Activated CD4-positive, alpha-beta T cell treated with anti-CD3 and anti-CD28 coated beads, Interleukin-2, amount 10 ng/mL, durations not matched to agents 7 days and 5 days (primary cell): ENCODE data around the gene MACF1. TPM values are rescaled to one million over a fixed set of nuclear protein-coding genes. Genes with fewer than 3 reads are reported as not detected.

Source experiments
- CTCF ChIA-PET: fragments of 350-600 bp; sonication (Branson Sonifier 250); formaldehyde crosslinking; loops from one replicate; lab custom pipeline; 2021; ENCODE audit warnings: antibody characterized with exemption; lab: Charles Lee
- POLR2A ChIA-PET: fragments of 350-600 bp; sonication (Branson Sonifier 250); formaldehyde crosslinking; loops from one replicate; lab custom pipeline; 2021; ENCODE audit warnings: antibody characterized with exemption; lab: Charles Lee
- DNase-seq: peaks from one replicate; pipeline ENCODE4 v3.0.0-alpha.2; 2020
- H3K27ac Mint-ChIP-seq: one replicate; pipeline ENCODE4 v1.8.0; 2021; ENCODE audit warnings: mild to moderate bottlenecking, moderate library complexity, mixed read lengths
- H3K27me3 Mint-ChIP-seq: one replicate; pipeline ENCODE4 v1.8.0; 2021; ENCODE audit warnings: mixed read lengths
- H3K36me3 Mint-ChIP-seq: one replicate; pipeline ENCODE4 v1.8.0; 2021; ENCODE audit warnings: low read depth, mixed read lengths
- H3K4me1 Mint-ChIP-seq: one replicate; pipeline ENCODE4 v1.8.0; 2021; ENCODE audit warnings: mixed read lengths
- H3K4me3 Mint-ChIP-seq: one replicate; pipeline ENCODE4 v1.8.0; 2021; ENCODE audit warnings: mild to moderate bottlenecking, moderate library complexity, mixed read lengths
- H3K9me3 Mint-ChIP-seq: one replicate; pipeline ENCODE4 v1.8.0; 2021; ENCODE audit warnings: mixed read lengths
- total RNA-seq, 2 experiments: library from RNA; stranded (reverse); gene quantifications; one replicate each; pipeline ENCODE4 v1.2.3, GENCODE V29; 2021

MACF1 gene
- total RNA-seq, 2 experiments from 2014 or later = 375 to 395 TPM

DNA sequence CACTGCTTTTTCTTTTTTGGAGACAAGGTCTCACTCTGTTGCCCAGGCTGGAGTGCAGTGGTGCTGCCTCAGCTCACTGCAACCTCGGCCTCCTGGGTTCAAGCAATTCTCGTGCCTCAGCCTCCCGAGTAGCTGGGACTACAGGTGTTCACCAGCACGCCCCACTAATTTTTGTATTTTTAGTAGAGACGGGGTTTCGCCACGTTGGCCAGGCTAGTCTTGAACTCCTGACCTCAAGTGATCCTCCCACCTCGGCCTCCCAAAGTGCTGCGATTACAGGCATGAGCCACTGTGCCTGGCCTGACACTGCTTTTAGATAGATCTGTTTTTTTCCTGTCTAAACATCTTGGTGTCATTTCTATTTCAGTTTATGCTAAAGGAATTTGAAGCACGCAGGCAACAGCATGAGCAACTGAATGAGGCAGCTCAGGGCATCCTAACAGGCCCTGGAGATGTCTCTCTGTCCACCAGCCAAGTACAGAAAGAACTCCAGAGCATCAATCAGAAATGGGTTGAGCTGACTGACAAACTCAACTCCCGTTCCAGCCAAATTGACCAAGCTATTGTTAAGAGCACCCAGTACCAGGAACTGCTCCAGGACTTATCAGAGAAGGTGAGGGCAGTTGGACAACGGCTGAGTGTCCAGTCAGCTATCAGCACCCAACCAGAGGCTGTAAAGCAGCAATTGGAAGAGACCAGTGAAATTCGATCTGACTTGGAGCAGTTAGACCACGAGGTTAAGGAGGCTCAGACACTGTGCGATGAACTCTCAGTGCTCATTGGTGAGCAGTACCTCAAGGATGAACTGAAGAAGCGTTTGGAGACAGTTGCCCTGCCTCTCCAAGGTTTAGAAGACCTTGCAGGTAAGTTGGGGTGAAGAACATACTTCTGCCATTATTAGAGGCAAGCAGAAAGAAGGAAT is 180.8 kb downstream of the MACF1 start:
- CTCF ChIA-PET = interaction anchor here (0.6 to 1.7 kb wide), 6 partner anchors 9 to 208 kb away, joined by 3 to 7 read pairs (median 4); no protein-coding TSS in a partner anchor

DNA sequence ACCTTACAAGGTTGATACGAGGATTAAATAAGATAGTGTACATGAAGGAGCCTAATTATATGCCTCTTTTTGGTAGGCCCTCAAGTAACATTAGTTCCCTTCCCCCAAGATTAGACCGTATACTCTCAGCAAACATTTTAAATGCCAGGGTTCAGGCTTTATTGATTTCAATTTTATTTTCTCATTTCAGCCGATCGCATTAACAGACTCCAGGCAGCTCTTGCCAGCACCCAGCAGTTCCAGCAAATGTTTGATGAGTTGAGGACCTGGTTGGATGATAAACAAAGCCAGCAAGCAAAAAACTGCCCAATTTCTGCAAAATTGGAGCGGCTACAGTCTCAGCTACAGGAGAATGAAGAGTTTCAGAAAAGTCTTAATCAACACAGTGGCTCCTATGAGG is 182.5 kb downstream of the MACF1 start:
- CTCF ChIA-PET = interaction anchor here (0.7 to 1.7 kb wide), 7 partner anchors 9 to 102 kb away, joined by 3 to 6 read pairs (median 4); no protein-coding TSS in a partner anchor
- H3K27ac Mint-ChIP-seq = no peak overlapping the region
- H3K4me1 Mint-ChIP-seq = peaks cover 11% of the 10 kb centered on the region
- POLR2A ChIA-PET = no interaction called here
- no peaks in the 10 kb centered on the region for H3K9me3 Mint-ChIP-seq
- H3K4me3 Mint-ChIP-seq = no peak overlapping the region
- peaks cover 59% of the 10 kb centered on the region for H3K36me3 Mint-ChIP-seq
- H3K27me3 Mint-ChIP-seq = no peaks in the 10 kb centered on the region
- no peak for DNase-seq

More for the DNA sequence above, 180.8 kb downstream of the MACF1 start:
- no peaks in the 10 kb centered on the region for H3K9me3 Mint-ChIP-seq
- peaks cover 2% of the 10 kb centered on the region for H3K4me1 Mint-ChIP-seq
- no peak for DNase-seq
- H3K27me3 Mint-ChIP-seq = no peaks in the 10 kb centered on the region
- peaks cover 57% of the 10 kb centered on the region for H3K36me3 Mint-ChIP-seq
- POLR2A ChIA-PET = no interaction called here
- no peak overlapping the region for H3K4me3 Mint-ChIP-seq
- H3K27ac Mint-ChIP-seq = no peak overlapping the region

- POLR2A ChIA-PET = no interaction called here
- Mint-ChIP-seq H3K27ac (peak overlapping the region; percentile 60), H3K27me3 (no peaks in the 10 kb centered on the region), H3K4me1 (peaks cover 15% of the 10 kb centered on the region), H3K36me3 (peaks cover 59% of the 10 kb centered on the region), H3K4me3 (no peak overlapping the region), H3K9me3 (no peaks in the 10 kb centered on the region)
- DNase-seq = no peak
- CTCF ChIA-PET = interaction anchor here (0.6 to 1.7 kb wide), 8 partner anchors 9 to 215 kb away, joined by 3 to 6 read pairs (median 4); no protein-coding TSS in a partner anchor
Observed at GRCh38 chr1:39387452-39387851, 183.0 kb downstream of the MACF1 start.

DNA sequence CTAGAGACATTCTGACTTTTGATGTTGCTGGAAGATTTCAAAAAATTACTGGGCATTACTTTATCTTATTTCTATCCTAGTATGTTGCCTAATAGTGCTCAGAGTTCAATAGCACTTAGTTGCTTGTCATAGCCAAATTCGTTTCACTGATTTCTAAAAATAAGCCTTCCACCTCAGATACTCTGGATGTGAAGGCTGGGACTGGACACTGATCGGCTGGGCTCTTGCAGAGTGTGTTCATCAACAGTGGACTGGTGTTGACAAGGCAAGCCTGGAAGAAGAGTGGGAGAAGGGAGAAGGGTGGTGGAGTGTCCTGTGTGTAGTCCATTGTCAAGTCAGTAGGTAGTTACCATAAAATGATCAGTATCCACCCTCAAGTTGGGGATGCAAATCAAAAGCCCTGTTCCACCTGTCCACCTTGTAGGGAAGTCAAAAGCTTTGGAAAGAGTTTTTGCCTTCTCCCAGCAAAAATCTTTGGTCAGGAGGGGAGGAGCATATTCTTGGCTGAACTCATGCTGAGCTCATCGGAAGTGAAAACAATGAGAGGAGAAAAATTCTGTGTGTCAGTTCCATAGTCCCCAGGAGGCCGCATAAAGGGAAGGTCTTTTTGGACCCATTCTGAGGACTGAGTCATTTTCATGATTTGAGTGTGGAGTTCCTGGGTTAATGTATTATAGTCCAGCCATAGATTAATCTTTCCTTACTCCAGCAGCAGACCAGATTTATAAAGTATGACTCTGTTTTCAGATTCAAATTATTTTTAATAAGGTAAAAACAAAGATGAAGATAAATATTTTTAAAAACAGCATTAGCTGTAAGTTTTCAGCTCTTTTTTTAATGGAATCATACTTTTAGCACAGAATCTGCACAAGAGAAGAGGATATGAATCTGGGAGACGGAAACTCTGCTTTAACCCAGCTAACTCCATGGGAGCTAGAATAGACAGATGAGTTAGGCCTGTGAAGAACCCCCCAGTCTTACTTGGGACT is 187.5 kb downstream of the MACF1 start:
- no peaks in the 10 kb centered on the region for H3K27me3 Mint-ChIP-seq
- H3K36me3 Mint-ChIP-seq = peaks cover 61% of the 10 kb centered on the region
- CTCF ChIA-PET = interaction anchor here (0.9 to 1.4 kb wide), 5 partner anchors 13 to 226 kb away, joined by 3 to 4 read pairs (median 3); no protein-coding TSS in a partner anchor
- no peak overlapping the region for H3K27ac Mint-ChIP-seq
- peaks cover 56% of the 10 kb centered on the region for H3K4me1 Mint-ChIP-seq
- POLR2A ChIA-PET = interaction anchor here (0.6 kb wide), 1 partner anchor 1071 kb away, joined by 3 read pairs; no protein-coding TSS in a partner anchor
- no peak for DNase-seq
- no peaks in the 10 kb centered on the region for H3K9me3 Mint-ChIP-seq
- H3K4me3 Mint-ChIP-seq = no peak overlapping the region

DNA sequence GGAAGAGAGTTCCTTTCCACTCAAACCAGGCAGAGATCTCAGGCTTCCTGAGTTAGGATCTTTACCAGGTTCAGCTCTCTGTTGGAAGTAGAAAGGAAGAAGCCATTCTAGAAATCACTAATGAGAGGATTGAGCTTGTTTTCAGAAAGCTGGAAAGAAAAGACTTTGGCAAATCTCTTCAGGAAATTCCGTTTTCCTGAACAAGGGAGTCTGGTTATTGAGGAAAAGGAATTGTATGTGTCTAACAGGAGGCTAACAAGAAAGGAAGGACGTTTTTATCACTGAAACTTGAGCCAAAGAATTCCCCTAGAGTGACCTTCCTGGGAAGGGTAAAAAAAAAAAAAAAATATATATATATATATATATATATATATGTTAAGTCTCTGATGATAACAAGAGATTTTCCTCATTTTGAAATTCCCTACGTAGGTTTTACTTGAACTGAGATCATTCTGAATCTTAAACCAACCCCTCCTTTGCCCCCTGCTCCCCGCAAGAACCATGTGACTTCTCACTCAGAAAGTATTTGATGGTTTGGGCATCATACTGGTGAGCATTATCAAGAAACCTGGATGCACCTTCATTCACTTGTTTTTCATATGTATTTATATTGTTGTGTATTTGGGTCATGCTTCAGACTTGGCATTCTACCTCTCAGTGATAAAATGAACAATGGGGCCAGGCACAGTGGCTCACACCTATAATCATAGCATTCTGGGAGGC is 188.5 kb downstream of the MACF1 start:
- peaks cover 64% of the 10 kb centered on the region for H3K4me1 Mint-ChIP-seq
- H3K27me3 Mint-ChIP-seq = no peaks in the 10 kb centered on the region
- POLR2A ChIA-PET = interaction anchor here (0.6 kb wide), 1 partner anchor 342 kb away, joined by 3 read pairs; no protein-coding TSS in a partner anchor
- no peaks in the 10 kb centered on the region for H3K9me3 Mint-ChIP-seq
- DNase-seq = no peak
- CTCF ChIA-PET = interaction anchor here (0.9 to 1.5 kb wide), 4 partner anchors 8 to 146 kb away, joined by 3 to 5 read pairs (median 4); no protein-coding TSS in a partner anchor
- no peak overlapping the region for H3K4me3 Mint-ChIP-seq
- no peak overlapping the region for H3K27ac Mint-ChIP-seq
- peaks cover 52% of the 10 kb centered on the region for H3K36me3 Mint-ChIP-seq

DNA sequence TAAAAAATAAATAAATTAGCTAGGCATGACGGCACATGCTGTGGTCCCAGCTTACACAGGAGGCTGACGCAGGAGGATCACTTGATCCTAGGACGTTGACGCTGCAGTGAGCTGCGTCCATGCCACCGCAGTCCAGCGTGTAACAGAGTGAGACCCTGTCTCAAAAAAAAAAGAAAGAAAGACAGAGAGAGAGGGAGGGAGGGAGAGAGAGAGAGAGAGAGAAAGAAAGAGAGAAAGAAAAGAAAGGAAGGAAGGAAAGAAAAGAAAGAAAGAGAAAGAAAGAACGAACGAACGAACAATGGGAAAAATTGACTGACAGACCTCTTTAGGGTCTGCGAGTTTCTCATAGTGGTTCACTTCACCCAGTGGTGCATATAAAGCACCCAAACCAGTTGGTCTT is 189.2 kb downstream of the MACF1 start:
- Mint-ChIP-seq H3K4me3 (no peak overlapping the region), H3K27ac (no peak overlapping the region), H3K4me1 (peaks cover 70% of the 10 kb centered on the region), H3K27me3 (no peaks in the 10 kb centered on the region), H3K36me3 (peaks cover 51% of the 10 kb centered on the region), H3K9me3 (no peaks in the 10 kb centered on the region)
- DNase-seq = no peak
- POLR2A ChIA-PET = no interaction called here
- CTCF ChIA-PET = interaction anchor here (1.2 to 1.5 kb wide), 2 partner anchors 9 to 16 kb away, joined by 3 to 5 read pairs; no protein-coding TSS in a partner anchor

DNA sequence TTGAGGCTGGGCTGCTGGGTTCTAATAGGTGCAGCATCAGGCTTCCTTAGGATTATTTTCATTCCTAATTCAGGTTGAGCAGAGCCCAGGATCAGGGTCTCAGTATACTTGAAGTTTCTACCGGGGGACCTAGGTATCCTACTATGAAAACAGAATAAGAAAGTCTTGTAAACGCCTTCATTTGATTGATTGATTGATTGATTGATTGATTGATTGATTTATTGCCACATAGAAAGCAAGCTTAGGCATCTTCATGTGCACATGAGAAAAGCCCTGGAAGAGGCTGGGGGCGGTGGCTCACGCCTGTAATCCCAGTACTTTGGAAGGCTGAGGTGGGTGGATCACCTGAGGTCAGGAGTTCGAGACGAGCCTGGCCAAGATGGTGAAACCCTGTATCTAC is 189.6 kb downstream of the MACF1 start:
- no peak for DNase-seq
- POLR2A ChIA-PET = no interaction called here

DNA sequence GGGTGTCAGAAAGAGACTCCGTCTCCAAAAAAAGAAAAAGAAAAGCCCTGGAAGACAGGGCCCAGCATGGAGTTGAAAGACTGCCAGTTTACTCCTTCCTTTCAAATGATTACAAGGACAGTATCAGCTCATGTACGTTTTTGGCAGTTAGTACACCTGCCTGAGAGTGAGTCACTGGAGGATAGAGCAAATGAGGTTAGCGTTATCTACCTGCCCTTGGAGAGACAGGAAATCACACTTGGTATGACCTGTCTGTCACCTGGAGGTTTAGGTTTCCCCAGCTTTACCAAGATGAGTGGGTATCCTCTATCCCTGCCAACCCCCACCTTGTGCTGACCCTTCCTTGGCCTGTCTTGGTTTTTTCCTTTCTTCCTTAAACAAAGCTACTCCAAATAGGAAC is 190.1 kb downstream of the MACF1 start:
- H3K9me3 Mint-ChIP-seq = no peaks in the 10 kb centered on the region
- peaks cover 53% of the 10 kb centered on the region for H3K36me3 Mint-ChIP-seq
- H3K4me1 Mint-ChIP-seq = peaks cover 76% of the 10 kb centered on the region
- POLR2A ChIA-PET = no interaction called here
- no peaks in the 10 kb centered on the region for H3K27me3 Mint-ChIP-seq
- peak overlapping the region; percentile 39 for H3K27ac Mint-ChIP-seq
- CTCF ChIA-PET = interaction anchor here (0.8 to 1.5 kb wide), 4 partner anchors 10 to 20 kb away, joined by 3 to 5 read pairs (median 3); no protein-coding TSS in a partner anchor
- no peak for DNase-seq
- no peak overlapping the region for H3K4me3 Mint-ChIP-seq

More for the DNA sequence above, 189.6 kb downstream of the MACF1 start:
- H3K4me1 Mint-ChIP-seq = peaks cover 74% of the 10 kb centered on the region
- H3K9me3 Mint-ChIP-seq = no peaks in the 10 kb centered on the region
- H3K4me3 Mint-ChIP-seq = no peak overlapping the region
- H3K27me3 Mint-ChIP-seq = no peaks in the 10 kb centered on the region
- CTCF ChIA-PET = interaction anchor here (0.8 to 1.5 kb wide), 4 partner anchors 9 to 21 kb away, joined by 3 to 5 read pairs (median 3); no protein-coding TSS in a partner anchor
- H3K27ac Mint-ChIP-seq = peak overlapping the region; percentile 39
- peaks cover 52% of the 10 kb centered on the region for H3K36me3 Mint-ChIP-seq

DNA sequence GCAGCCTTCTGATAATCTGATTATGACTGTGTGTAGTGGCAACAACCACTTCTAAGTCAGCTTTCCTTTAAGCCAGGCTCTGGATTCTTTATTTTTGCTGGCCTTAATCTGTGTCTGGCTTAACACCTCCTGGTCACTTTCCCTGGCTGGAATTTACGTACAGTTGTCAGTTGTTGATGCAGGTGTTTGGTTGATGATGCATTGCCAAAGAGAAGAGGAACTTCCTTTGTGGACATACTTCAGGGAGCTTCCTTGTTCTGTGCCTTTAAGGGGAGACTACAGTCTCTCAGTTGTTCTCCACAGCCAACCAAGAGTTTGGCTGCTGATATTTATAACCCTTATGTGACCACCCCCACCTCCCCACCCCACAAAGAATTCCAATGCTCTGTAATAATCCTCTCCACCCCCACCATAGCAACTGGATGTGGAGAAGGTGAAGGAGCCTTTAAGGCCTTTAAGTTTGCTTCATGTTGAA is 190.9 kb downstream of the MACF1 start:
- ChIA-PET CTCF (interaction anchor here (1.3 kb wide), 1 partner anchor 16 kb away, joined by 3 read pairs; no protein-coding TSS in a partner anchor), POLR2A (no interaction called here)
- Mint-ChIP-seq H3K27me3 (no peaks in the 10 kb centered on the region), H3K27ac (no peak overlapping the region), H3K4me1 (peaks cover 78% of the 10 kb centered on the region), H3K4me3 (no peak overlapping the region), H3K9me3 (no peaks in the 10 kb centered on the region), H3K36me3 (peaks cover 49% of the 10 kb centered on the region)
- DNase-seq = no peak

DNA sequence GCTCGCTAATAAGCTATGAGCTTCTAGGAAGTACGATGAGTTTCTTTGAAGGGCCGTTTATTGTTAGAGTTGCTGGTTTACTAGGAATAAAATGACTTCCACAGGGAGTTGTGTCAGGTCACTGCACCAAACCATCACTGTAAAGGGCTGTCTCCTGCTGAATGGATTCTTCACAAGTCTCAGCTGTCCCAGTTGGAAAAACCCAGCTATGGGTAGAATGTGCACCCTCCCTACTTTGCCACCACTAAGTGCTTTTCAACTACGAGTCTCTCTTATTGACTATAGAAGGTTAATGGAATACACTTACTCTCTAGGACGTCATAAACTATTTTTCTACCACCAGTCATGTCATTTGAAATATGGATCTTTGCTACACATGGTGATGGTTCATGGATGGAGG is 192.2 kb downstream of the MACF1 start:
- Mint-ChIP-seq H3K4me1 (peaks cover 72% of the 10 kb centered on the region), H3K4me3 (no peak overlapping the region), H3K36me3 (peaks cover 45% of the 10 kb centered on the region), H3K27ac (no peak overlapping the region), H3K27me3 (no peaks in the 10 kb centered on the region), H3K9me3 (no peaks in the 10 kb centered on the region)
- ChIA-PET POLR2A (no interaction called here), CTCF (interaction anchor here (0.9 kb wide), 1 partner anchor 9 kb away, joined by 4 read pairs; no protein-coding TSS in a partner anchor)
- DNase-seq = no peak

- no peak overlapping the region for H3K27ac Mint-ChIP-seq
- peaks cover 65% of the 10 kb centered on the region for H3K4me1 Mint-ChIP-seq
- no peak overlapping the region for H3K4me3 Mint-ChIP-seq
- ChIA-PET POLR2A (no interaction called here), CTCF (interaction anchor here (1.2 to 1.5 kb wide), 5 partner anchors 10 to 27 kb away, joined by 3 to 5 read pairs (median 3); no protein-coding TSS in a partner anchor)
- H3K27me3 Mint-ChIP-seq = no peaks in the 10 kb centered on the region
- peaks cover 48% of the 10 kb centered on the region for H3K36me3 Mint-ChIP-seq
- no peak for DNase-seq
- no peaks in the 10 kb centered on the region for H3K9me3 Mint-ChIP-seq
Observed at GRCh38 chr1:39397487-39397886, 193.0 kb downstream of the MACF1 start.
